OCI-LY3 (cell line): ENCODE results near the gene QRICH2.

ENCODE experiments used
- EZH2phosphoT487 ChIP-seq: fragments of 200-600 bp; shearing (Covaris generic); IDR thresholded peaks from 2 replicates; pipeline ENCODE4 v1.6.1; 2018; ENCODE audit warnings: antibody characterized with exemption, mixed run types, low read depth
- TF ChIP-seq, protein P1 (sequence below): fragments of 200-600, 300-600 bp; sonication (generic); IDR thresholded peaks from 2 replicates; pipeline ENCODE4 v1.5.1; 2014; ENCODE audit warnings: antibody characterized with exemption, low read length, low read depth

DNA sequence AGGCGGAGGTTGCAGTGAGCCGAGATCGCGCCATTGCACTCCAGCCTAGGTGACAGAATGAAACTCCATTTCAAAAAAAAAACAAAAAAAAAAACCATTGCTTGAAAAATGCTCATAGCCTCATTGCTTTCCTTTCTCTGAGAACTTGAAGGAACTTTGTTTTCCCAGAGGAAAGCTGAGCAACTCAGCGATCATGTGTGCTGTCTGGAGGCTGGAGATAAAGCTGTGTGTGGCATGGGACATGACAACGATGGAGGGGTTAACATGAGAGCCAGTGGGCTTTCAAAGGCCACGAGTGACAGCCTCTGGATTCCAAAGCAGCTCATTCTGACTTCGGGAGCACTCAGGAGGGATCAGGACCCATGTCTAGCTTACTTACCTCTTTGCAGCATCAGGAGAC lies 21.6 kb upstream of the QRICH2 start:
- TF ChIP-seq, protein P1, sequence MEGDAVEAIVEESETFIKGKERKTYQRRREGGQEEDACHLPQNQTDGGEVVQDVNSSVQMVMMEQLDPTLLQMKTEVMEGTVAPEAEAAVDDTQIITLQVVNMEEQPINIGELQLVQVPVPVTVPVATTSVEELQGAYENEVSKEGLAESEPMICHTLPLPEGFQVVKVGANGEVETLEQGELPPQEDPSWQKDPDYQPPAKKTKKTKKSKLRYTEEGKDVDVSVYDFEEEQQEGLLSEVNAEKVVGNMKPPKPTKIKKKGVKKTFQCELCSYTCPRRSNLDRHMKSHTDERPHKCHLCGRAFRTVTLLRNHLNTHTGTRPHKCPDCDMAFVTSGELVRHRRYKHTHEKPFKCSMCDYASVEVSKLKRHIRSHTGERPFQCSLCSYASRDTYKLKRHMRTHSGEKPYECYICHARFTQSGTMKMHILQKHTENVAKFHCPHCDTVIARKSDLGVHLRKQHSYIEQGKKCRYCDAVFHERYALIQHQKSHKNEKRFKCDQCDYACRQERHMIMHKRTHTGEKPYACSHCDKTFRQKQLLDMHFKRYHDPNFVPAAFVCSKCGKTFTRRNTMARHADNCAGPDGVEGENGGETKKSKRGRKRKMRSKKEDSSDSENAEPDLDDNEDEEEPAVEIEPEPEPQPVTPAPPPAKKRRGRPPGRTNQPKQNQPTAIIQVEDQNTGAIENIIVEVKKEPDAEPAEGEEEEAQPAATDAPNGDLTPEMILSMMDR = no peak
- no peak for TF ChIP-seq EZH2phosphoT487
